ENCODE data around the gene PARD3. TPM values are rescaled to one million over a fixed set of nuclear protein-coding genes. Genes with fewer than 3 reads are reported as not detected.

PARD3 gene
- total RNA-seq, 1 experiment from 2014 or later: 154 TPM

DNA sequence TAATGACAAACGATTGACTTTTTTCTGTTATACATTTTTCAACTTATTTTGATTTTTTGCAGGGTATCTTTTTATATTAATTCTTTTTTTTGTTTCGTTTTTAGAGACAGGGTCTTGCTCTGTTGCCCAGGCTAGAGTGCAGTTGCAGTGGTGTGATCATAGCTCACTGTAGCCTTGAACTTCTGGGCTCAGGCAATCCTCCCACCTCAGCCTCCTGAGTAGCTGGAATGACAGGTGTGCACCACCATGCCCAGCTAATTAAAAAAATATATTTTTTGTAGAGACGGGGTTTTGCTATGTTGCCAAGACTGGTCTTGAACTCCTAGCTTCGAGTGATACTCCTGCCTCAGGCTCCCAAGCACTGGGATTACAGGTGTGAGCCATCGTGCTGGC is 601.3 kb downstream of the PARD3 start:
- H3K9ac ChIP-seq (ENCODE audit: low read length): no peak overlapping the region
- H3K27me3 ChIP-seq (ENCODE audit: low read length): no peaks in the 10 kb centered on the region
- intact Hi-C loops (cut with micrococcal nuclease): no loop called here
- no peak overlapping the region for H3K4me3 ChIP-seq (ENCODE audit: low read length)
- CTCF ChIA-PET: no interaction called here
- H3K9me3 ChIP-seq (ENCODE audit: low read length): no peaks in the 10 kb centered on the region
- POLR2A ChIA-PET (ENCODE audit: unreplicated experiment): interaction anchor here (0.6 kb wide), 1 partner anchor 175 kb away, joined by 7 read pairs; no protein-coding TSS in a partner anchor
- no TSS peak for BruUV-seq (replicated peaks)
- ATAC-seq (no peak), DNase-seq (no peak)
- TF ChIP-seq EZH2 (IDR thresholded peaks at IDR 0.05; ENCODE audit: low read length, unreplicated experiment) (no peak), EZH2phosphoT487 (IDR thresholded peaks at IDR 0.05; ENCODE audit: borderline replicate concordance, low read length) (no peak)
- TF ChIP-seq, protein P1, sequence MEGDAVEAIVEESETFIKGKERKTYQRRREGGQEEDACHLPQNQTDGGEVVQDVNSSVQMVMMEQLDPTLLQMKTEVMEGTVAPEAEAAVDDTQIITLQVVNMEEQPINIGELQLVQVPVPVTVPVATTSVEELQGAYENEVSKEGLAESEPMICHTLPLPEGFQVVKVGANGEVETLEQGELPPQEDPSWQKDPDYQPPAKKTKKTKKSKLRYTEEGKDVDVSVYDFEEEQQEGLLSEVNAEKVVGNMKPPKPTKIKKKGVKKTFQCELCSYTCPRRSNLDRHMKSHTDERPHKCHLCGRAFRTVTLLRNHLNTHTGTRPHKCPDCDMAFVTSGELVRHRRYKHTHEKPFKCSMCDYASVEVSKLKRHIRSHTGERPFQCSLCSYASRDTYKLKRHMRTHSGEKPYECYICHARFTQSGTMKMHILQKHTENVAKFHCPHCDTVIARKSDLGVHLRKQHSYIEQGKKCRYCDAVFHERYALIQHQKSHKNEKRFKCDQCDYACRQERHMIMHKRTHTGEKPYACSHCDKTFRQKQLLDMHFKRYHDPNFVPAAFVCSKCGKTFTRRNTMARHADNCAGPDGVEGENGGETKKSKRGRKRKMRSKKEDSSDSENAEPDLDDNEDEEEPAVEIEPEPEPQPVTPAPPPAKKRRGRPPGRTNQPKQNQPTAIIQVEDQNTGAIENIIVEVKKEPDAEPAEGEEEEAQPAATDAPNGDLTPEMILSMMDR (conservative IDR thresholded peaks at IDR 0.05; ENCODE audit: low read depth, low read length): no peak
- H2AFZ ChIP-seq (ENCODE audit: low read length): no peak overlapping the region
- no peaks in the 10 kb centered on the region for H3K79me2 ChIP-seq (ENCODE audit: low read length)
- no peaks in the 10 kb centered on the region for H3K9me2 ChIP-seq (replicated peaks; ENCODE audit: low read length)
- H3K4me1 ChIP-seq (ENCODE audit: insufficient read depth, low read length): no peaks in the 10 kb centered on the region
- no peaks in the 10 kb centered on the region for H4K20me1 ChIP-seq (ENCODE audit: low read length)
- H3K27ac ChIP-seq (ENCODE audit: low read length): no peak overlapping the region
- H3F3A ChIP-seq (ENCODE audit: low read length, unreplicated experiment): no peaks in the 10 kb centered on the region
- no peaks in the 10 kb centered on the region for H3K36me3 ChIP-seq (ENCODE audit: low read depth, low read length)
- H3K4me2 ChIP-seq (ENCODE audit: low read length): no peak overlapping the region

DNA sequence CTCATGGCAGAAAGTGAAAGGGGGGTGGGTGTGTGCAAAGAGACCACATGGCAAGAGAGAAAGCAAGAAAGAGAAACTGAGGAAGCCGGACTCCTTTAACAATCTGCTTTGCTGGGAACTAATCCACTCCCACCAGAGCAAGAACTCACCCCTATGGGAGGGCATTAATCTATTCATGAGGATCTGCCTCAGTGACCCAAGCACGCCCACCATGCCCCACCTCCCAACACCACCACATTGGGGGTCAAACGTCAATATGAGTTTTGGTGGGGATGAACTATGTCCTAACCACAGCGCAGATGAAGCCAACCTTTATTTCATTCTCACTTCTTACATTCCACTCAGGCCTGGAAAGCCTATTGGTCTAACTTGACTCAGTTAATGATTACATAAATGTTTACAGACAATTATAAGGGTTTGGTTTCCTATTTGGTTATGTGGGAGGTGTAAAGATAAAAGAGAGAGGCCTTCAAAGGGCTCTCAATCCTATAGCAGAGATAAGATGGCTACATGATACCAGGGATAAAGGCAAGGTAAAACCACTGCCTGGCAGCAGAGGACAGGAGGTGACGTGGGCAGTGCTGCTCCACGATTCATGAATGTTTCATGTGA is 601.8 kb downstream of the PARD3 start:
- no peak overlapping the region for H3K4me2 ChIP-seq (ENCODE audit: low read length)
- no peak for DNase-seq
- H3K9me3 ChIP-seq (ENCODE audit: low read length): no peaks in the 10 kb centered on the region
- no peaks in the 10 kb centered on the region for H3F3A ChIP-seq (ENCODE audit: low read length, unreplicated experiment)
- ATAC-seq: no peak
- TF ChIP-seq, protein P1 (conservative IDR thresholded peaks at IDR 0.05; ENCODE audit: low read depth, low read length): no peak
- TF ChIP-seq EZH2phosphoT487 (IDR thresholded peaks at IDR 0.05; ENCODE audit: borderline replicate concordance, low read length): no peak
- TF ChIP-seq EZH2 (IDR thresholded peaks at IDR 0.05; ENCODE audit: low read length, unreplicated experiment): no peak
- H3K9me2 ChIP-seq (replicated peaks; ENCODE audit: low read length): no peaks in the 10 kb centered on the region
- intact Hi-C loops (cut with micrococcal nuclease): no loop called here
- CTCF ChIA-PET: no interaction called here
- H3K4me3 ChIP-seq (ENCODE audit: low read length): no peak overlapping the region
- no peaks in the 10 kb centered on the region for H3K4me1 ChIP-seq (ENCODE audit: insufficient read depth, low read length)
- no peak overlapping the region for H2AFZ ChIP-seq (ENCODE audit: low read length)
- H3K79me2 ChIP-seq (ENCODE audit: low read length): no peaks in the 10 kb centered on the region
- H4K20me1 ChIP-seq (ENCODE audit: low read length): no peaks in the 10 kb centered on the region
- no peaks in the 10 kb centered on the region for H3K36me3 ChIP-seq (ENCODE audit: low read depth, low read length)
- no TSS peak for BruUV-seq (replicated peaks)
- no peak overlapping the region for H3K9ac ChIP-seq (ENCODE audit: low read length)
- no peaks in the 10 kb centered on the region for H3K27me3 ChIP-seq (ENCODE audit: low read length)
- no peak overlapping the region for H3K27ac ChIP-seq (ENCODE audit: low read length)
- POLR2A ChIA-PET (ENCODE audit: unreplicated experiment): no interaction called here

DNA sequence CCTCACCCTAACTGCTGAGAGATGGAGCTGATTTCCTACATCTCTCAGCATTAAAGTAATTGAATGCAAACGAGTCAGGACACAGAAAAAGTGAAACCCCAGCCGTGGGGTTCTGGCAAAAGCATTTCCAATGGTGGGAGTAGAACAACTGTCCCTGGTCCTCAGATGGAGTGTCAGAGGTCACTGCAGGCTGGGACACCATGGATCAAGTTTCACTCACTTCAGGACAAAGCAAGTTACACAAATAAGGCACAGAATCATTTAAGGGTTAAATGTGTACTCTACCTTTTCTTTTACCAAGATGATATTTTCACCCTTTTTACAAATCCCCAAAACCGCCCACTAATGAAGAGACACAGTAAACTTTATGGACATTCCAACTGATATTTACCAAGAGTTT is 607.8 kb downstream of the PARD3 start:
- Histone ChIP-seq H2AFZ (ENCODE audit: low read length) (no peak overlapping the region), H3K9me3 (ENCODE audit: low read length) (no peaks in the 10 kb centered on the region), H3K4me3 (ENCODE audit: low read length) (no peak overlapping the region), H3F3A (ENCODE audit: low read length, unreplicated experiment) (no peaks in the 10 kb centered on the region), H3K9ac (ENCODE audit: low read length) (no peak overlapping the region), H3K27me3 (ENCODE audit: low read length) (no peaks in the 10 kb centered on the region), H3K27ac (ENCODE audit: low read length) (no peak overlapping the region), H3K4me1 (ENCODE audit: insufficient read depth, low read length) (no peaks in the 10 kb centered on the region), H3K36me3 (ENCODE audit: low read depth, low read length) (no peaks in the 10 kb centered on the region), H4K20me1 (ENCODE audit: low read length) (no peaks in the 10 kb centered on the region), H3K4me2 (ENCODE audit: low read length) (no peak overlapping the region), H3K9me2 (replicated peaks; ENCODE audit: low read length) (no peaks in the 10 kb centered on the region), H3K79me2 (ENCODE audit: low read length) (no peaks in the 10 kb centered on the region)
- TF ChIP-seq EZH2phosphoT487 (IDR thresholded peaks at IDR 0.05; ENCODE audit: borderline replicate concordance, low read length) (no peak), EZH2 (IDR thresholded peaks at IDR 0.05; ENCODE audit: low read length, unreplicated experiment) (no peak)
- TF ChIP-seq, protein P1 (conservative IDR thresholded peaks at IDR 0.05; ENCODE audit: low read depth, low read length): no peak
- POLR2A ChIA-PET (ENCODE audit: unreplicated experiment): no interaction called here
- ATAC-seq (no peak), DNase-seq (no peak)
- no TSS peak for BruUV-seq (replicated peaks)
- CTCF ChIA-PET: no interaction called here
- intact Hi-C loops (cut with micrococcal nuclease): no loop called here
